SJSA1 (cell line): Measurements from ENCODE around the gene SLC6A9. TPM values are rescaled to one million over a fixed set of nuclear protein-coding genes. Genes with fewer than 3 reads are reported as not detected.

Source experiments
- DNase-seq, 2 experiments: peaks; one replicate each; pipeline ENCODE4 v3.0.0-alpha.2; 2015 to 2020; ENCODE audit warnings: low spot score in 2 of 2, low read depth in 1 of 2
- H3K27ac ChIP-seq: fragments of 250-450 bp; sonication (Bioruptor Pico); 2 replicates; pipeline ENCODE4 v1.5.1; 2020; ENCODE audit warnings: mild to moderate bottlenecking, moderate library complexity
- H3K27me3 ChIP-seq: fragments of 250-450 bp; sonication (Bioruptor Pico); replicated peaks from 2 replicates; pipeline ENCODE4 v1.5.1; 2020; ENCODE audit warnings: mild to moderate bottlenecking, moderate library complexity
- H3K36me3 ChIP-seq: fragments of 250-450 bp; sonication (Bioruptor Pico); 2 replicates; pipeline ENCODE4 v1.5.1; 2020; ENCODE audit warnings: mild to moderate bottlenecking
- H3K4me1 ChIP-seq: fragments of 250-450 bp; sonication (Bioruptor Pico); replicated peaks from 2 replicates; pipeline ENCODE4 v1.6.1; 2021; ENCODE audit warnings: mild to moderate bottlenecking
- H3K4me3 ChIP-seq: fragments of 250-450 bp; sonication (Bioruptor Pico); 2 replicates; pipeline ENCODE4 v1.5.1; 2020; ENCODE audit warnings: mild to moderate bottlenecking
- H3K9me3 ChIP-seq: fragments of 250-450 bp; sonication (Bioruptor Pico); replicated peaks from 2 replicates; pipeline ENCODE4 v1.5.1; 2020; ENCODE audit warnings: mild to moderate bottlenecking
- total RNA-seq: library from RNA; depleted of rRNA; stranded (reverse); fragments of >200 nt; shearing (Covaris generic); gene quantifications from 2 replicates; pipeline ENCODE4 v1.2.3, GENCODE V29; 2014

The SLC6A9 gene
- total RNA-seq, 1 experiment from 2014 or later, result 0.66 TPM

DNA sequence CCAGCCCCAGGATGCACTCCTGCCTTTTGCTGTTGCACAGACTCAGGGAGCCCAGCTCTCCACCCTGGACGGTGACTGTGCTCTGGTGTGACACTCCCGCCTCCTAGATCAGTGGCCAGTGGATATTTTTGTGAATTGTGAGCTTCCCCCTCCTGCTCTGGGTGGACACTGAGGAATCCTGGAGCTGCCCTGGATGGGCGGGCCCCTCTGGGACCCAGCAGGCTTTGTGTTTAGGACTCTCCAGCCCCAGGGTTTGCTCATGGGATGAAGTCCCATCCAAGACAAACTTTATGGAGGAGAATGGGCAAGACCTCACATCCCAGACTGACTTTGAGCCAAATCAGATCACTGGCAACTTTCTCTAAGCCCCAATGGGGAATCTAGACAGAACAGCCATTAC lies 16.1 kb downstream of the SLC6A9 start:
- Histone ChIP-seq H3K27me3 (no peaks in the 10 kb centered on the region), H3K9me3 (no peaks in the 10 kb centered on the region), H3K4me3 (no peak overlapping the region), H3K27ac (no peak overlapping the region), H3K36me3 (no peaks in the 10 kb centered on the region), H3K4me1 (no peaks in the 10 kb centered on the region)
- DNase-seq, result no peak

DNA sequence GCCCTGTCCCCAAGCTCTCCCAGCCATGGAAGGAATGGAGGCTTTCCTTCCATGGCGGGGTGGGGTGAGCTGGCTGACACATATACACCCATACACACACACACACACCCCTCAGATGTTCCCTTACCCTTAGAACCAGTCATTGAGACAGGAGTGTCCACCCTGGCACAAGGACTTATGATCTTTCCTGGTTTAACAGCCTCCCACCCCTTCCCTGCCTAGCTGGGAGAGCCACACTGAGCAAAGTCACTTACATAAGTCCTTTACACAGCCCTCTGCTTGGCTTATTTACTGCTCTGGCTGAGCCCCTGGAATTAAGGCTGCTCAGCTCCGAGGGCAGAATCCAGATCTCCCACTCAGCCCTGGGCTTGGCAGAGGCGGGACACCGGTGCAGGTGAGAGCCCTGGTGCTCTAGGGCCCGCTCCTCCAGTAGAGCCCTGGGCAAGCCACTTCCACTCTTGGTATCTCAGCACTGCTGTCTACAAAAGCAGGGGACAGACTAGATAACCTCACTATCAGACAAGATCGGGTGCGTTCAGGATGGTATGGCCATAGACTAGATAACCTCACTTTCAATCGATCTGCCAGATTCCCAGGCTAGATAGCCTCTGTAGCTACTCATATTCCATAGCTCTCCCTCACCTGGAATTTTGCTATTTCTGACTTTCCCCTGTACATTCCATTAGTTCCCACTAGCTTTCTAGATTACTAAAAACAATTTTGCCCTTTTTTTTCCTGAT lies 16.7 kb downstream of the SLC6A9 start:
- Histone ChIP-seq H3K9me3 (no peaks in the 10 kb centered on the region), H3K27ac (no peak overlapping the region), H3K36me3 (no peaks in the 10 kb centered on the region), H3K4me3 (no peak overlapping the region), H3K27me3 (no peaks in the 10 kb centered on the region), H3K4me1 (no peaks in the 10 kb centered on the region)
- no peak for DNase-seq

DNA sequence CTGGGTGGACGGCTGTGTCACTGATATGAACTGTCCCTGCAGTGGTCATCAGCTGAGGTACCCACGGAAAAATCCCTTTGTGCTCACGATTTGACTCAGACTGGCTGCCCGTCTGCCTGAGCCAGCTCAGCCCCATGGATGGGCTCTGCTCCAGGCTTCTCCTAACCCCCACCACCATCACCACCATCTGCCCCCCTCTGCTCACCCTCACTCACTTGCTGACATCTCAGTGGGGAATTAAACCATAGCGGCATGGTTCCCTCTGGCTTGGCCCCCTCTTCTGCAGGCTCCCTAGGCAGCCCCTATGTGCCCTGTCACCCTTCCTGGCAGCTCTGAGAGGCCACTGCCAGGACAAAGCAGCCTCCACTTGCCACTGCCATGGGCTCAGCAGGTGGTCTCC lies 17.3 kb downstream of the SLC6A9 start:
- no peak for DNase-seq
- H3K27ac ChIP-seq, result no peak overlapping the region
- no peaks in the 10 kb centered on the region for H3K27me3 ChIP-seq
- H3K9me3 ChIP-seq, result no peaks in the 10 kb centered on the region
- H3K36me3 ChIP-seq, result no peaks in the 10 kb centered on the region
- no peaks in the 10 kb centered on the region for H3K4me1 ChIP-seq
- no peak overlapping the region for H3K4me3 ChIP-seq

DNA sequence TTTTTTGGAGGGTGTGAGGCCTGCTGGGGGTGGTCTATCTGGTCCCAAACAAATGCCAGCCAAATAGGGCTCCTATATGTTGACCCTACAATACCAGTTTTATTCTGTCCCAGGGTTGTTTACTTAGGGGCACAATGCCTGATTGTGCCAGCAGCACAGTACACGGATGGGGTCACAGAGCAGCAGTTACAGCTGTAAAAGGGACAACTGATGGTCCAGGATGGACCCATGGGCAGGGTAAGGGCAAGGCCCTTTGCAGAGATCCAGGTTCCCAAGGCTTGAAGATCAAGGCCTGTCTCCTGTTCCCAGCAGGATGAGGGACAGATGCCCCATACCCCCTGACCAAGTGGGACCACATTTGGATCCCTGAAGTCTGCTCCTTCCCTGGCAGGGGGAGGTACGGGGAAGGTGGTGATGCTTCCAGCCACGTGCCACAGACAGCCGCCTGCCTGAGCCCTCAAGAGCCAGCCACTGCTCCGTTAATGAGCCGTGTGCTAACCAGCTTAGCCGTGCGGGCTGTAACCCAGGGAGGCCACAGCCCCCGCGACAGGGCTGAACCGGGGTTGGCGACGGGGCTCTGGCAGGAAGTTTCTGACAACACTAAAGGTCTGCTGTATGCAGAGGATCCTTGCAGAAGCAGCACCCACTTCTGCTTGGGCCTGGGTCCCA lies 18.2 kb downstream of the SLC6A9 start:
- no peak overlapping the region for H3K27ac ChIP-seq
- no peaks in the 10 kb centered on the region for H3K27me3 ChIP-seq
- no peaks in the 10 kb centered on the region for H3K9me3 ChIP-seq
- H3K4me1 ChIP-seq, result no peaks in the 10 kb centered on the region
- no peaks in the 10 kb centered on the region for H3K36me3 ChIP-seq
- no peak for DNase-seq
- no peak overlapping the region for H3K4me3 ChIP-seq

DNA sequence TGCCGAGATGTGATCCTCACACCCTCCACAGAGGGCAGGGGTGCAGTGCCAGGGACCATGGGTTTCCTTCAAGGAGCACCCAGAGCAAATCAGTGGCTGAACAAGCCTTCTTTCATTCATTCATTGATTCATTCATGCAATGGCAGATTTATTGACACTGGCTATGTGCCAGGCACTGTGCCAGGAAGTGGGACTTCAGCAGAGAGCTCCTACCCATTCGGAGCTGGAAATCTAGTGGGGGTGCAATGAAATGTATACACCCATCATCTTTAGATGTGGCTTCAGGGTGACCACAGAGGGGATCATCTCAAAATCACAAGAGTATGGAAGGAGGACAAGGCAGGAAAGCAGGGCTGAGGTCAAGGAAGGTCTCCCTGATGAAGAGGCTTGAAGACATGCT lies 18.9 kb downstream of the SLC6A9 start:
- Histone ChIP-seq H3K36me3 (no peaks in the 10 kb centered on the region), H3K4me3 (no peak overlapping the region), H3K27ac (no peak overlapping the region), H3K27me3 (no peaks in the 10 kb centered on the region), H3K9me3 (no peaks in the 10 kb centered on the region), H3K4me1 (no peaks in the 10 kb centered on the region)
- no peak for DNase-seq

DNA sequence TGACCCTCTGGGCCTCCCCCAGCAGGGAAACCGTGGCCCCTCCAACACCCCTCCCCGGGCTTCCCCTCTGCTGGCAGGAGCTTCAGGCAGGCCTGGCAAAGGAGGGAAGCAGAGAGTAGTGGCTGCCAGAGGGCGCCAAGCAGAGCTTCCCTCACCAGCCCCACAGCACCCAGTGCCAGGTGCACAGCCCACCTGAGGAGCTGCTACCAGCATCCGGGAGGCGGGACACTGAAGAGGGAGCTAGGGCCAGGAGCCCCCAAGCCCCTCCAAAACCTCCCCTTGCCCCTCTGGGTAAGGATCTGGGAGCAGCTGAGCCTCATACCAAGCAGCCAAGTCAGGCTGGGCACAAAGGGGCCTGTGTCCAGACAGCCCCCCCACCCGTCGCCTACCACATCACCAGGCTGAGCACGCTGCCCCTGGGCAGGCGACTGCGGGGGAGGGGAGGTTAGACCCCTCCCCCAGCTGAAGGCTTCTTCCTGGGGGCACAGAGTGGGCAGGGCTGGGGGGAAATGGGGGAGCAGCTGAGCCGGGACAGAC lies 20.3 kb downstream of the SLC6A9 start:
- Histone ChIP-seq H3K36me3 (no peaks in the 10 kb centered on the region), H3K9me3 (no peaks in the 10 kb centered on the region), H3K4me3 (no peak overlapping the region), H3K27ac (no peak overlapping the region), H3K4me1 (no peaks in the 10 kb centered on the region), H3K27me3 (no peaks in the 10 kb centered on the region)
- DNase-seq, result no peak

DNA sequence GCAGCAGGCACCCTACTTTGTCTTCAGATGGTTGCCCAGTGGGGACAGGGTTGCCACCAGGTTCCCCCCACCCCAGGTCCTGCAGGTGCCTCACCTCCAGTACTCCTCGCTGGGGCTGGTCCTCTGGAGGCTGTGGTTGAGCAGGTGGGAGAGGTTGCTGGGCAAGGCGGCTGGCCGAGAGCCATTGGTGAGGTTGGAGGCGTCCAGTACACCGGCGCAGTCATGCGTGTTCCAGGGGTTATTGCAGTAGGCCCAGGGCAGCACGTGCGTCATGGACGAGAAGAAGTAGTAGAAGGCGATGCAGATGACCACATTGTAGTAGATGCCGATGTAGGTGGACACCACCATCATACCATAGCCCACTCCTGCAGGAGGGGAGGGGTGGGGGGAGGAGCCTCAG lies 23.0 kb downstream of the SLC6A9 start:
- no peaks in the 10 kb centered on the region for H3K36me3 ChIP-seq
- no peaks in the 10 kb centered on the region for H3K4me1 ChIP-seq
- no peak overlapping the region for H3K4me3 ChIP-seq
- no peaks in the 10 kb centered on the region for H3K9me3 ChIP-seq
- no peak overlapping the region for H3K27ac ChIP-seq
- no peaks in the 10 kb centered on the region for H3K27me3 ChIP-seq
- DNase-seq, result no peak

DNA sequence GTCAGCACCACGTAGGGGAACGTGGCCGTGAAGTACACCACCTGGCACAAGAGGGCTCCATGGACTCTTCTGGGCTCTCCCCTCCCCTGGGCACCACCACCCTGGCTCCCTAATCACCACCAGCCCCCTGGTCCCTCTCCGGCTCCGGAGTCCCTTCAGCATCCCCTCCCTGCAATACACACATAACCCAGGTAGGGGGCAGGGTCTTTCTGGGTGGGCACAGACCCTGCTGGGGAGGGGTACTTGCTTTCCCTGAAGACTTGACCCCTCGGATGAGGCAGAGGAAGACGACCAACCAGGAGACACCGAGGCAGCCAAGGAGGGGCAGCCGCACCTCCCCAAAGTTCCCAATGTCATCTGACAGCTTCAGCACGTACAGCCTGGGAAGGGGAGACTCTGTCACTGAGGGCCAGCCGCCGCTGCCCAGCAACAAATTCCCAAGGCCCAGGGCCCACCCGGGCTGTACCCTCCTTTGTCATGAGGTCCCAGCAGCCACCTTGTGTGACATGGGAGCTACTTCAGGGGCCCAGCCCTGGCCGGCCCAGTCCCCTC lies 28.6 kb downstream of the SLC6A9 start:
- Histone ChIP-seq H3K4me1 (peaks cover 5% of the 10 kb centered on the region), H3K27me3 (no peaks in the 10 kb centered on the region), H3K9me3 (no peaks in the 10 kb centered on the region), H3K36me3 (no peaks in the 10 kb centered on the region), H3K4me3 (no peak overlapping the region), H3K27ac (no peak overlapping the region)
- no peak for DNase-seq

DNA sequence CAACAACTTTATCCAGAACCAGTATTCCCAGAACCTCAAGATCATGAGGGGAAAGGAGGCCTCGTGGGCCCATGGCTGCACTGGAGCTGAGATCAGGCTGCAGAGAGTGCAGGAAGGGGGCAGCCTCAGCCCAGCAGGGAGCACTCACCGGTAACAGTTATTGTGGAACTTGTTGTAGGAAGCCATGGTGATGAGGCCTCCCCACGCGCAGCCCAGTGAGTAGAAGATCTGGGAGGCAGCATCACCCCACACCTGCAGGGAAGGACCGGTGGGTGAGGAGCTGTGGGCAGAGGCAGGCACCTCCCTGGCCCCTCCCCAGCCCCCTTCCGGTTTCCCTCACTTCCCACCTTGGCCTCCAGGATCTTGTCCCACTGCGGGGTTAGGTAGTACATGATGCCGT lies 29.1 kb downstream of the SLC6A9 start:
- H3K27me3 ChIP-seq, result no peaks in the 10 kb centered on the region
- no peak overlapping the region for H3K4me3 ChIP-seq
- H3K27ac ChIP-seq, result no peak overlapping the region
- no peaks in the 10 kb centered on the region for H3K36me3 ChIP-seq
- H3K4me1 ChIP-seq, result peaks cover 5% of the 10 kb centered on the region
- no peak for DNase-seq
- no peaks in the 10 kb centered on the region for H3K9me3 ChIP-seq

DNA sequence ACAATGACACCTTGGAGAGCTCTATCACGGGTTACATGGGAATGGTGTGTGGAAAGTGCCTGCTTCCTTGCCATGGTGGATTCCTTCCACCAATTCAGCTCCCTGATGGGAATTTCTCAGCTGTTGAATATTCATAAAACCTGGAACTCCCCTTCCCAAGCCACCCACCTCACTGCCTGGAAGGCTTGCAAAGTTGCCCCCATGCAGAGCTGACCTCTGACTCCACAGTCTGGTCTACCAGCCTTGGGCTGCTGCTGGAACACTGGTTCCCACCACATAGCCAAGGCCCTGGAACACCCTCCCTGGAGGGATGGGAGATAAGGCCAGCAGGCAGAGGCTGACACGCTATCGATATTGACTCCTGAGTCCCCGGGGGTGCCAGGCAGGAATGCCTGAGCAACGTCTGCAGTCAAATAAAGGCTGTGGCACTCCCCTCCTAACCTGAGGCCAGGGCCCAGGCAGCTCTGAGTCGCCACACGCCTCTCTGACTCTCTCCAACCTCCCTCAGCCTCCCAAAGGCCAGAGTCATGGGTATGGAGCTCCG lies 31.1 kb downstream of the SLC6A9 start:
- Histone ChIP-seq H3K36me3 (no peaks in the 10 kb centered on the region), H3K4me3 (no peak overlapping the region), H3K4me1 (peaks cover 5% of the 10 kb centered on the region), H3K27ac (no peak overlapping the region), H3K9me3 (no peaks in the 10 kb centered on the region), H3K27me3 (no peaks in the 10 kb centered on the region)
- DNase-seq, result no peak

DNA sequence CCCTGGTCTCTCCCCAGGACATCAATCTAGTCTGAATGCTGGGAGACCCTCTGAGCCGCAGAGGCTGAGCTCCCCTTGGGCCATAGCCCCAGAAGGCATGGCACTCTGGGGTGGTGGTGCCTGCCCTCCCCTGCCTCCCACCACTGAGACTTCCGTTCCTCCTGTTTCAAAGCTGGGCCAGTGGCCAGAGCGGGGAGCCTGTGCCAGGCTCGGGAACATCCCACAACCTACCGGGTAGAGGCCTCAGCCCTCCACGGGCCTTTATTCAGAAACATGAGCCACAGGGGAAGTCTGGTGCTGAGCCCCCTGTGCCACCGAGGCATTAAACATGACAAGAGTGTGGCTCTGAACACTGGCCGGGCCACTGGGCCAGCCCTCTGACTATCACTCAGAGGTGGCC lies 31.8 kb downstream of the SLC6A9 start:
- no peak for DNase-seq
- no peak overlapping the region for H3K4me3 ChIP-seq

DNA sequence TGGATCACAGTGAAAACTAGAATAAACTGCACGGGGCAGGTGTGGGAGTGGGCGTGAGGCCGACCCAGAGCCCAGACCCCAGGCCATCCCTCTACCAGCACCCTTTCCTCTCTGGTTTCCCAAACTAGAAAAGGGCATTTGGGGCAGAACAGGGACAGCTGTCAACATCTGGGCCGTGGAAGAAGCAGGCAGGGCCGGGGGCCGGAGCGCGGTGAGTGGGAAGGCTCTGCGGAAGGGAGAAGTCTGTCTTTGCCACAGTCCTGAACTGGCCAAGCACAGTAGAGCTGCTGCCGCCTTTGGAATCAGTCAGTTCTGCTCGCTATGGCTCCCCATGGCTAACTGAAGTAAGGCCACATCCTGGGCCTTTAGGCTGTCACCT lies 33.3 kb downstream of the SLC6A9 start:
- Histone ChIP-seq H3K9me3 (no peaks in the 10 kb centered on the region), H3K27ac (no peak overlapping the region), H3K27me3 (no peaks in the 10 kb centered on the region), H3K36me3 (no peaks in the 10 kb centered on the region), H3K4me1 (peaks cover 5% of the 10 kb centered on the region), H3K4me3 (no peak overlapping the region)
- no peak for DNase-seq

More for the DNA sequence above, 31.8 kb downstream of the SLC6A9 start:
- H3K36me3 ChIP-seq, result no peaks in the 10 kb centered on the region
- H3K4me1 ChIP-seq, result peaks cover 5% of the 10 kb centered on the region
- H3K27ac ChIP-seq, result no peak overlapping the region
- H3K27me3 ChIP-seq, result no peaks in the 10 kb centered on the region
- no peaks in the 10 kb centered on the region for H3K9me3 ChIP-seq

DNA sequence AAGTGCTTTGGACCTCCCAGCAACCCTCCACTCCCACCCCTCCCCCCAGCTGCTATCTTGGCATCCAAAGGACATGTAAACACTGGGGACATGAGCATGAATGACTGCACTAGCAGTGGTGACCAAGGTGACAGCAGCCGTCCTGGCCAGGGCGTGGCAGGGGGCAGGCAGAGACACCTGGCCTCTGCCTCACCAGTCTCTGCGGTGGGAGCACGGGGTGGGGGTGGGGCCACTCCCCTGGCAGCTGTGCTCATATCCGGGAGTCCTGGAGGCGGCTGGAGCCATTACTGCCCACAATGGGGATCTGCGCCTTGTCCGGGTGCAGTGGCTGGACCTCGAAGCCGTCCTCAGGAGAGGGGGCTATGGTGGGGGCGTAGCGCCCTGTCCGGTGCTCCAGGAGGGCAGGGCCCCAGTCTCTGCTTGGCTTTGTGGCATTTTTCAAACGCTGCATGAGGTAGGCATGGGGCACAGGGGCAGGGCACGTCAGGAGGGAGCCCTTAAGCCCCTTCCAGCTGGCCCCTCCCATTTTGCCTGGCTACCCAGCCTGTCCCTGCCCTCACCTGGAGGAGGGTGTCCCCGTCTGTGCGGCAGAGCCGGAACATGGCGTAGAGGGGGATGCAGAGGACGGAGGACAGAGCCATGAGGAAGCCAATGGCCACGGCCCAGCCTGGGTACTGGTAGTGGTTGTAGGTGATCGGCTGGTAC lies 33.8 kb downstream of the SLC6A9 start:
- no peaks in the 10 kb centered on the region for H3K36me3 ChIP-seq
- H3K27ac ChIP-seq, result no peak overlapping the region
- no peaks in the 10 kb centered on the region for H3K9me3 ChIP-seq
- peaks cover 5% of the 10 kb centered on the region for H3K4me1 ChIP-seq
- H3K27me3 ChIP-seq, result no peaks in the 10 kb centered on the region
- H3K4me3 ChIP-seq, result no peak overlapping the region
- no peak for DNase-seq

DNA sequence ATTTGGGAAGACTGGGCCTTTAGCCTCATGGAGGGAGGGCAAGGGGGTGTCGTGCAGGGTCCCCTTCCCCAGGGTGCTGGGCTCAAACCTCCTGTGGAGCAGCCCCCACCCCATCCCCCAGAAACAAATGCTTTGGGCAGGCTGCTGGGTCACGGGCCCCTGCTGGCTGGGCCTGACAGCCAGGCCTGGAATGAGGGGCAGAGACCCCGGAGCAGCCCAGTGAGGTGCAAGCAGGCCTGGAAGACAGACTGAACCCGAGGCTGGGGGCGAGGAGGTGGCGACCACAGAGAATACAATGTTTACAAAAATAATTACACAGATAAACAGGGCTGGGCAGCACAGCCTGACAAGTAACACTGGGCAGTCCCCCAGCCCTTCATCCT lies 34.5 kb downstream of the SLC6A9 start:
- Histone ChIP-seq H3K27ac (no peak overlapping the region), H3K27me3 (no peaks in the 10 kb centered on the region), H3K4me3 (no peak overlapping the region), H3K9me3 (no peaks in the 10 kb centered on the region), H3K36me3 (no peaks in the 10 kb centered on the region), H3K4me1 (peaks cover 5% of the 10 kb centered on the region)
- no peak for DNase-seq
